ENCODE results near the gene ADGRV1.

The ADGRV1 gene

DNA sequence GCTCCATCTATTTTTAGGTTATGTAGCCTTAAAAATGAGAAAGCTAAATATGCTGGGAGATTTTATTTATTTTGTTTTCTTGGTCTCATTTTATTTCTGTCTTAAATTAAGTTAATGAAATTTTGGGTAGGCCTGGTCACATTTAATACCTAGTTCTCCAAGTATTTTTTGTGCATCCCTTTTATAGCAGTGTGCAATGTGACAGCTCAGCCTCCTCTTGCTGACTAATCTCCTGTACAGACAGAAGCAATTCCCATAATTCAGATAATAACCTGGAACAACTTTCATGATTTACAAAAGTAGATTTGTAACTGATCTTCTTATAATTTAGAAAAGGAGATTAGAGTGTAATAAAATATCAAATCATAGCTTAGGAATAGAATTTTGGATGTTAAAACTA, 403.9 kb downstream of the ADGRV1 start:
- TF ChIP-seq YY1 (IDR thresholded peaks at IDR 0.05; ENCODE audit: low read depth): no peak
- TF ChIP-seq TEAD4 (IDR thresholded peaks at IDR 0.05): no peak
- TF ChIP-seq, protein P1, sequence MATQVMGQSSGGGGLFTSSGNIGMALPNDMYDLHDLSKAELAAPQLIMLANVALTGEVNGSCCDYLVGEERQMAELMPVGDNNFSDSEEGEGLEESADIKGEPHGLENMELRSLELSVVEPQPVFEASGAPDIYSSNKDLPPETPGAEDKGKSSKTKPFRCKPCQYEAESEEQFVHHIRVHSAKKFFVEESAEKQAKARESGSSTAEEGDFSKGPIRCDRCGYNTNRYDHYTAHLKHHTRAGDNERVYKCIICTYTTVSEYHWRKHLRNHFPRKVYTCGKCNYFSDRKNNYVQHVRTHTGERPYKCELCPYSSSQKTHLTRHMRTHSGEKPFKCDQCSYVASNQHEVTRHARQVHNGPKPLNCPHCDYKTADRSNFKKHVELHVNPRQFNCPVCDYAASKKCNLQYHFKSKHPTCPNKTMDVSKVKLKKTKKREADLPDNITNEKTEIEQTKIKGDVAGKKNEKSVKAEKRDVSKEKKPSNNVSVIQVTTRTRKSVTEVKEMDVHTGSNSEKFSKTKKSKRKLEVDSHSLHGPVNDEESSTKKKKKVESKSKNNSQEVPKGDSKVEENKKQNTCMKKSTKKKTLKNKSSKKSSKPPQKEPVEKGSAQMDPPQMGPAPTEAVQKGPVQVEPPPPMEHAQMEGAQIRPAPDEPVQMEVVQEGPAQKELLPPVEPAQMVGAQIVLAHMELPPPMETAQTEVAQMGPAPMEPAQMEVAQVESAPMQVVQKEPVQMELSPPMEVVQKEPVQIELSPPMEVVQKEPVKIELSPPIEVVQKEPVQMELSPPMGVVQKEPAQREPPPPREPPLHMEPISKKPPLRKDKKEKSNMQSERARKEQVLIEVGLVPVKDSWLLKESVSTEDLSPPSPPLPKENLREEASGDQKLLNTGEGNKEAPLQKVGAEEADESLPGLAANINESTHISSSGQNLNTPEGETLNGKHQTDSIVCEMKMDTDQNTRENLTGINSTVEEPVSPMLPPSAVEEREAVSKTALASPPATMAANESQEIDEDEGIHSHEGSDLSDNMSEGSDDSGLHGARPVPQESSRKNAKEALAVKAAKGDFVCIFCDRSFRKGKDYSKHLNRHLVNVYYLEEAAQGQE (IDR thresholded peaks at IDR 0.05; ENCODE audit: low read depth): no peak
- no peak for TF ChIP-seq USF1 (IDR thresholded peaks at IDR 0.05)
- TF ChIP-seq TCF12 (IDR thresholded peaks at IDR 0.05; ENCODE audit: low read depth): no peak
- no peak for TF ChIP-seq TAF1 (IDR thresholded peaks at IDR 0.05; ENCODE audit: low read depth)

DNA sequence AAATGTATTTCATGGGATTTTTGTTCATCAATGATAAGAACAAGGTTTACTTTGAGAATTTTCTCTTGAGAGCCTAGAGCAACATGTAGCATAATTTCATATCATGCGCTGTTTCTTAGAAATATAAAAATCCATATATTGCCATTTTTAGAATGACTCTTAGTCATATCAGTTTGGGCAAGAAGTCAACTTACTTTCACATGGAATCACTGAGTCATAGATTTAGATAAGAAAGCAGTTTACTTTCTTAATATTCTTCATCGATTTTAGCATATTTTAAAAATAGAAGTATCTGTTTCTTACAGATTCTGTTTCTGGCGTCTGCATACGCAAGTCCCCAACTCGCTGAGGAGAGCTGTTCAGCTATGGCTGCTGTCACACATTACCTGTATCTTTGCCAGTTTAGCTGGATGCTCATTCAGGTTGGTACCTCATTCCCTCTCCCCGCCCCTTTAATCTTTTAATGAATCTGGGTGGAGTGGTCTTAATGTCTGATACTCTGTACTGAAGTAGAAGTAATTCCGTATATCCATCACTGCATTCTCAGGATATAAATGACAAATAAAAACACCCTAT, 406.6 kb downstream of the ADGRV1 start:
- TF ChIP-seq EP300 (IDR thresholded peaks at IDR 0.05; ENCODE audit: borderline replicate concordance) (no peak), TAF1 (IDR thresholded peaks at IDR 0.05; ENCODE audit: low read depth) (no peak), MAX (IDR thresholded peaks at IDR 0.05) (no peak), YY1 (IDR thresholded peaks at IDR 0.05; ENCODE audit: low read depth) (no peak)

DNA sequence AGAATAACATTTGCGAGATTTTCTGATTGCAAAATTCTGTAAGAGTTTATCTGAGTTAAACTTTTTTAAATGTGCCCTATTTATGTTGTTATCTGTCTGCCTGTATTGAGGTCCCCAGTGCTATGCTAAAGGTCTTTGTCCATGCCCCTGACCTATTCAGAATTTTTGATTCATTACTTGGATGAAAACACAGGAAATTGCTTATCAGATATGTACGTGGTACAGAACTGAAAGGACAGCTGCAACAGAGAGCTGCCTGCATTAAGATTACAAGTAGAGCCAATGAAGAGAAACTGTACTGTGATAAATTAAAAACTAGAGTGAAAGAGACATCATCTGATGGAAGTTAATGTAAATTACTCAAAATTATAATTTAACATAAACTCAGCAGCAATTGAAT, 408.8 kb downstream of the ADGRV1 start:
- TF ChIP-seq EGR1 (IDR thresholded peaks at IDR 0.05) (no peak), TCF12 (IDR thresholded peaks at IDR 0.05; ENCODE audit: low read depth) (no peak), CREB1 (IDR thresholded peaks at IDR 0.05; ENCODE audit: low read depth) (no peak)
- TF ChIP-seq, protein P1 (IDR thresholded peaks at IDR 0.05; ENCODE audit: low read depth): no peak

DNA sequence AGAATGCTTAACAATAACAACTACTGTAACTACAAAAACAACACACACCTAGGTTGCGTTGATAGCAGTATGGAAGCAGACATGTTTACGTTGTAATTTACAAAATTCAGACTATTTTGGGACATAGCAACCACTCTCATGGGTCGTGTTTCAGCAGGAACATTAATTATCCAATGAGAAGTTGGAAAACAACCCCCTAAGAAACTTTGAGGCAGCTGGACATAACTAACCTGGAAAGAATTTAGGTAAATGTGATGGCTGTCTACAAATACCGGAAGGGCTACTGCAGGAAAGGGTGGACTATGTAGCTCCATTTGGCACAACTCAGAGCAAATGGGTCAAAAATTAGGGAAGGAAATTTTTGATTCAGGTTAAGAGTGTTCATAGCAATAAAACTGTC, 409.3 kb downstream of the ADGRV1 start:
- TF ChIP-seq TCF12 (IDR thresholded peaks at IDR 0.05; ENCODE audit: low read depth): no peak
- TF ChIP-seq, protein P1 (IDR thresholded peaks at IDR 0.05; ENCODE audit: low read depth): no peak
- no peak for TF ChIP-seq TEAD4 (IDR thresholded peaks at IDR 0.05)
- TF ChIP-seq CREB1 (IDR thresholded peaks at IDR 0.05; ENCODE audit: low read depth): no peak
- no peak for TF ChIP-seq ZBTB7A (IDR thresholded peaks at IDR 0.05; ENCODE audit: low read depth)
- no peak for TF ChIP-seq TAF1 (IDR thresholded peaks at IDR 0.05; ENCODE audit: low read depth)
- TF ChIP-seq NFIC (IDR thresholded peaks at IDR 0.05): no peak
- no peak for TF ChIP-seq USF1 (IDR thresholded peaks at IDR 0.05)
- no peak for TF ChIP-seq YY1 (IDR thresholded peaks at IDR 0.05; ENCODE audit: low read depth)
- TF ChIP-seq EGR1 (IDR thresholded peaks at IDR 0.05): no peak
- no peak for TF ChIP-seq RAD21 (IDR thresholded peaks at IDR 0.05; ENCODE audit: low read depth)
- TF ChIP-seq CEBPB (IDR thresholded peaks at IDR 0.05): no peak

GRCh38 chr5:90968319-90968718, 409.7 kb downstream of the ADGRV1 start:
- TF ChIP-seq RAD21 (IDR thresholded peaks at IDR 0.05; ENCODE audit: low read depth) (no peak), CREB1 (IDR thresholded peaks at IDR 0.05; ENCODE audit: low read depth) (no peak)

GRCh38 chr5:90981177-90981576, 422.6 kb downstream of the ADGRV1 start:
- no peak for TF ChIP-seq TCF12 (IDR thresholded peaks at IDR 0.05; ENCODE audit: low read depth)
- TF ChIP-seq EGR1 (IDR thresholded peaks at IDR 0.05): no peak
- TF ChIP-seq CREB1 (IDR thresholded peaks at IDR 0.05; ENCODE audit: low read depth): no peak
- TF ChIP-seq MAX (IDR thresholded peaks at IDR 0.05): no peak
- TF ChIP-seq, protein P1 (IDR thresholded peaks at IDR 0.05; ENCODE audit: low read depth): no peak
- TF ChIP-seq YY1 (IDR thresholded peaks at IDR 0.05; ENCODE audit: low read depth): no peak
- no peak for TF ChIP-seq EP300 (IDR thresholded peaks at IDR 0.05; ENCODE audit: borderline replicate concordance)
- no peak for TF ChIP-seq ZBTB7A (IDR thresholded peaks at IDR 0.05; ENCODE audit: low read depth)
- no peak for TF ChIP-seq USF1 (IDR thresholded peaks at IDR 0.05)
- no peak for TF ChIP-seq TEAD4 (IDR thresholded peaks at IDR 0.05)
